Naive thymus-derived CD4-positive, alpha-beta T cell (primary cell): Measurements from ENCODE around the gene PHF11. TPM values are rescaled to one million over a fixed set of nuclear protein-coding genes. Genes with fewer than 3 reads are reported as not detected.
A peak's percentile ranks its signal among the peaks of the same experiment; 100 is the strongest.

Experiments
- ATAC-seq: fragments of 150-1000 bp; cut with Tn5 transposase; 2 replicates; pipeline ENCODE4 v1.10.0; 2021; ENCODE audit warnings: mild to moderate bottlenecking, moderate library complexity
- CTCF ChIA-PET: fragments of 350-600 bp; sonication (Branson Sonifier 250); formaldehyde crosslinking; loops from one replicate; lab custom pipeline; 2021; ENCODE audit warnings: antibody characterized with exemption; lab: Charles Lee
- POLR2A ChIA-PET: fragments of 350-600 bp; sonication (Branson Sonifier 250); formaldehyde crosslinking; loops from one replicate; lab custom pipeline; 2021; ENCODE audit warnings: antibody characterized with exemption, inconsistent platforms; lab: Charles Lee
- DNase-seq, 9 donors: peaks; one replicate each; pipeline versions ENCODE4 v3.0.0 to v3.0.0-alpha.2; 2020 to 2022; ENCODE audit warnings: mixed read lengths in 1 of 9
- H3K27ac ChIP-seq: one replicate; pipeline ENCODE4 v1.7.0; 2013; ENCODE audit warnings: mild to moderate bottlenecking, low read depth, low read length, moderate library complexity
- H3K27me3 ChIP-seq, 2 donors: one replicate each; pipeline ENCODE4 v1.7.0; 2013; ENCODE audit warnings: low read length in 2 of 2, mild to moderate bottlenecking in 2 of 2, moderate library complexity in 2 of 2; ENCODE audit not compliant: control insufficient read depth in 2 of 2, insufficient read depth in 2 of 2
- H3K36me3 ChIP-seq, 3 experiments: 1 replicate in 2 of 3; 2 replicates in 1 of 3; pipeline ENCODE4 v1.7.0; 2013; ENCODE audit warnings: low read length in 3 of 3, mild to moderate bottlenecking in 3 of 3, moderate library complexity in 1 of 3; ENCODE audit not compliant: insufficient read depth in 3 of 3, control insufficient read depth in 2 of 3
- H3K4me1 ChIP-seq, 2 donors: one replicate each; pipeline ENCODE4 v1.7.0; 2013; ENCODE audit warnings: low read length in 2 of 2, mild to moderate bottlenecking in 2 of 2, moderate library complexity in 1 of 2; ENCODE audit not compliant: control insufficient read depth in 2 of 2, insufficient read depth in 2 of 2
- H3K4me3 ChIP-seq: 2 replicates; pipeline ENCODE4 v1.7.0; 2013; ENCODE audit warnings: mild to moderate bottlenecking, low read length
- H3K9me3 ChIP-seq, 3 experiments: 1 replicate in 2 of 3; 2 replicates in 1 of 3; pipeline ENCODE4 v1.7.0; 2013; ENCODE audit warnings: low read length in 3 of 3; ENCODE audit not compliant: control insufficient read depth in 2 of 3
- H3K27ac Mint-ChIP-seq, 9 donors: one replicate each; pipeline ENCODE4 v1.8.0; 2020 to 2022; ENCODE audit warnings: mixed read lengths in 9 of 9, mild to moderate bottlenecking in 8 of 9, moderate library complexity in 5 of 9, inconsistent platforms in 2 of 9
- H3K27me3 Mint-ChIP-seq, 5 donors: one replicate each; pipeline ENCODE4 v1.8.0; 2021 to 2022; ENCODE audit warnings: mixed read lengths in 5 of 5, mild to moderate bottlenecking in 1 of 5
- H3K36me3 Mint-ChIP-seq, 5 donors: one replicate each; pipeline ENCODE4 v1.8.0; 2020 to 2022; ENCODE audit warnings: mixed read lengths in 5 of 5, mild to moderate bottlenecking in 3 of 5, inconsistent platforms in 1 of 5
- H3K4me1 Mint-ChIP-seq, 7 donors: one replicate each; pipeline ENCODE4 v1.8.0; 2020 to 2022; ENCODE audit warnings: mixed read lengths in 7 of 7, mild to moderate bottlenecking in 3 of 7, inconsistent platforms in 1 of 7
- H3K4me3 Mint-ChIP-seq, 10 donors: one replicate each; pipeline ENCODE4 v1.8.0; 2020 to 2022; ENCODE audit warnings: mild to moderate bottlenecking in 10 of 10, mixed read lengths in 10 of 10, moderate library complexity in 6 of 10, inconsistent platforms in 2 of 10
- H3K9me3 Mint-ChIP-seq, 11 donors: one replicate each; pipeline ENCODE4 v1.8.0; 2020 to 2022; ENCODE audit warnings: mixed read lengths in 11 of 11, mild to moderate bottlenecking in 4 of 11, inconsistent platforms in 1 of 11, moderate library complexity in 1 of 11
- intact Hi-C, 2 donors: fragments of 100-400 bp; cut with micrococcal nuclease; formaldehyde crosslinking; loops; one replicate each; pipeline ENCODE4 v1.15.1; 2023
- polyA plus RNA-seq, 2 donors: library from polyadenylated mRNA; unstranded; fragments of 300-500 nt; fragmentation: Illumina TruSeq; gene quantifications; one replicate each; pipeline ENCODE4 v1.2.3, GENCODE V29; 2021
- total RNA-seq, 6 experiments: library from RNA in 5 of 6; stranded (reverse) in 5 of 6; gene quantifications; 1 replicate in 5 of 6; 2 replicates in 1 of 6; pipeline ENCODE4 v1.2.3 and lab custom pipeline; 2021 to 2026

The PHF11 gene
- total and polyA plus RNA-seq, 7 experiments from 2014 or later: 80.6 to 132 (median 106) TPM

- CTCF ChIA-PET: no interaction called here
- Mint-ChIP-seq H3K4me3 (no peak overlapping the region), H3K27ac (peak overlapping the region in 6 of 9 donors; percentile 2 to 73 (median 39)), H3K27me3 (no peaks in the 10 kb centered on the region), H3K4me1 (peaks cover 0 to 26% (median 8%) of the 10 kb centered on the region in 7 donors), H3K9me3 (no peaks in the 10 kb centered on the region), H3K36me3 (peaks cover 4 to 45% (median 20%) of the 10 kb centered on the region in 5 donors)
- Histone ChIP-seq H3K9me3 (no peaks in the 10 kb centered on the region), H3K36me3 (no peaks in the 10 kb centered on the region), H3K4me1 (no peaks in the 10 kb centered on the region), H3K27ac (no peak overlapping the region), H3K4me3 (no peak overlapping the region), H3K27me3 (no peaks in the 10 kb centered on the region)
- POLR2A ChIA-PET: no interaction called here
- ATAC-seq (no peak), DNase-seq (no peak)
- intact Hi-C loops: no loop called here
Measured at GRCh38 chr13:49533591-49534269, 38.0 kb downstream of the PHF11 start.

- Mint-ChIP-seq H3K9me3 (no peaks in the 10 kb centered on the region), H3K27ac (peak overlapping the region in 1 of 9 donors; percentile 44), H3K36me3 (peaks cover 9 to 45% (median 16%) of the 10 kb centered on the region in 5 donors), H3K4me1 (peaks cover 9 to 47% (median 29%) of the 10 kb centered on the region in 7 donors), H3K27me3 (no peaks in the 10 kb centered on the region), H3K4me3 (no peak overlapping the region)
- CTCF ChIA-PET: interaction anchor here (1.1 kb wide), 1 partner anchor 24 kb away, joined by 3 read pairs; no protein-coding TSS in a partner anchor
- intact Hi-C loops: no loop called here
- Histone ChIP-seq H3K27ac (no peak overlapping the region), H3K36me3 (no peaks in the 10 kb centered on the region), H3K4me1 (peaks cover 0 to 18% of the 10 kb centered on the region in 2 donors), H3K9me3 (no peaks in the 10 kb centered on the region), H3K4me3 (no peak overlapping the region), H3K27me3 (no peaks in the 10 kb centered on the region)
- POLR2A ChIA-PET: interaction anchor here (1.0 kb wide), 1 partner anchor 25 kb away, joined by 3 read pairs; no protein-coding TSS in a partner anchor
- DNase-seq (no peak), ATAC-seq (no peak)
Measured at GRCh38 chr13:49536144-49536873, 40.6 kb downstream of the PHF11 start.

DNA sequence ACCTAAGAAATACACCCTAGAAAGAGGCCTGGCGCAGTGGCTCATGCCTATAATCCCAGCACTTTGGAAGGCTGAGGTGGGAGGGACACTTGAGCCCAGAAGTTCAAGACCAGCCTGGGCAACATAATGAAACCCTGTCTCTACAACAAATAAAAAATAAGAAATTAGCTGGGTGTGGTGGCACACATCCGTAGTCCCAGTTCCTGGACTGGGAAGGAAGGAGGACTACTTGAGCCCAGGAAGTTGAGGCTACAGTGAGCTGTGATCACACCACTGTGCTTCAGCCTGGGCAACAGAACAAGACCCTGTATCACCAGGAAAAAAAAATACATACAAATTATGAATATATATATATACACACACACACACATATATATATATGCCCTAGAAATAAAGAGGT lies 42.7 kb downstream of the PHF11 start:
- Mint-ChIP-seq H3K27ac (no peak overlapping the region), H3K36me3 (peaks cover 9 to 38% (median 12%) of the 10 kb centered on the region in 5 donors), H3K27me3 (no peaks in the 10 kb centered on the region), H3K4me3 (no peak overlapping the region), H3K9me3 (no peaks in the 10 kb centered on the region), H3K4me1 (peaks cover 8 to 35% (median 25%) of the 10 kb centered on the region in 7 donors)
- H3K4me1 ChIP-seq: peaks cover 0 to 18% of the 10 kb centered on the region in 2 donors
- no peak overlapping the region for H3K4me3 ChIP-seq
- ATAC-seq: no peak
- DNase-seq: no peak
- intact Hi-C loops: no loop called here
- CTCF ChIA-PET: interaction anchor here (0.6 to 1.0 kb wide), 2 partner anchors 10 to 235 kb away, joined by 3 to 5 read pairs; no protein-coding TSS in a partner anchor
- H3K36me3 ChIP-seq: no peaks in the 10 kb centered on the region
- H3K27me3 ChIP-seq: no peaks in the 10 kb centered on the region
- H3K27ac ChIP-seq: no peak overlapping the region
- H3K9me3 ChIP-seq: no peaks in the 10 kb centered on the region
- POLR2A ChIA-PET: interaction anchor here (3.6 to 3.8 kb wide), 2 partner anchors 42 to 94 kb away, joined by 19 to 25 read pairs; partner anchors contain the start of genes CAB39L, PHF11 and SETDB2

- H3K4me1 ChIP-seq: peaks cover 0 to 18% of the 10 kb centered on the region in 2 donors
- peak overlapping the region; percentile 84 to 99 (median 91) for H3K27ac Mint-ChIP-seq
- intact Hi-C loops: no loop called here
- peak overlapping the region; percentile 68 to 89 (median 81) for H3K4me3 Mint-ChIP-seq
- ChIA-PET CTCF (interaction anchor here (1.0 kb wide), 1 partner anchor 236 kb away, joined by 3 read pairs; no protein-coding TSS in a partner anchor), POLR2A (interaction anchor here (0.8 to 3.8 kb wide), 7 partner anchors 9 to 95 kb away, joined by 3 to 25 read pairs (median 4); partner anchors contain the start of genes ARL11, CAB39L, PHF11 and RCBTB1)
- no peaks in the 10 kb centered on the region for H3K9me3 Mint-ChIP-seq
- no peak for DNase-seq
- H3K9me3 ChIP-seq: no peaks in the 10 kb centered on the region
- ATAC-seq: no peak
- H3K27ac ChIP-seq: peak overlapping the region; percentile 15
- H3K36me3 Mint-ChIP-seq: peaks cover 5 to 31% (median 12%) of the 10 kb centered on the region in 5 donors
- no peak overlapping the region for H3K4me3 ChIP-seq
- H3K27me3 Mint-ChIP-seq: no peaks in the 10 kb centered on the region
- peaks cover 5 to 28% (median 24%) of the 10 kb centered on the region in 7 donors for H3K4me1 Mint-ChIP-seq
- no peaks in the 10 kb centered on the region for H3K36me3 ChIP-seq
- H3K27me3 ChIP-seq: no peaks in the 10 kb centered on the region
Measured at GRCh38 chr13:49539313-49539712, 43.6 kb downstream of the PHF11 start.

DNA sequence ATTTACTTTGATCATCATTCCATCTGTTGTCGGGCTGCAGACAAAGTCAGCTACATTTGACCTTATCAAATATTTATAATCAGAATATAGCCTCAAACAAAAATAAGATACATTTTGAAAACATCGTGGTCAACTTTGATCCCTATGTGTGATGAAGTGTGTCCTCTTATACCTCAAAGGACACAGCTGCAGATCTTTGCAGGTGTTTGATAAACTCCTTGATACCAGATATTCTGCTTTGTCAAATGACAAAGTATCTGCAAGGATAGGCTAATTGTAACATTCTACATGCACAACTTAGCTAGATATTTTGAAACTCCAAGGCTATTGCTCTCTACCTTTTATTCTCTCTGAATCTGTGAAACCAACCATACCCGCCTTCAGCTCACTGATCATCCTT lies 44.0 kb downstream of the PHF11 start:
- DNase-seq (no peak), ATAC-seq (no peak)
- Mint-ChIP-seq H3K4me1 (peaks cover 5 to 26% (median 23%) of the 10 kb centered on the region in 7 donors), H3K4me3 (peak overlapping the region in 9 of 10 donors; percentile 79 to 89 (median 82)), H3K27me3 (no peaks in the 10 kb centered on the region), H3K9me3 (no peaks in the 10 kb centered on the region), H3K27ac (peak overlapping the region; percentile 87 to 99 (median 91)), H3K36me3 (peaks cover 5 to 29% (median 12%) of the 10 kb centered on the region in 5 donors)
- Histone ChIP-seq H3K9me3 (no peaks in the 10 kb centered on the region), H3K27ac (peak overlapping the region; percentile 15), H3K4me3 (peak overlapping the region; percentile 38), H3K36me3 (no peaks in the 10 kb centered on the region), H3K4me1 (peaks cover 0 to 18% of the 10 kb centered on the region in 2 donors), H3K27me3 (no peaks in the 10 kb centered on the region)
- CTCF ChIA-PET: interaction anchor here (0.6 to 0.7 kb wide), 2 partner anchors 58 to 60 kb away, joined by 3 read pairs; no protein-coding TSS in a partner anchor
- POLR2A ChIA-PET: interaction anchor here (0.8 to 3.8 kb wide), 8 partner anchors 10 to 96 kb away, joined by 3 to 25 read pairs (median 4); partner anchors contain the start of genes ARL11, CAB39L, PHF11 and RCBTB1
- intact Hi-C loops: loop anchor here (1.0 to 5.0 kb wide), 6 partner anchors 42 to 97 kb away; partner anchors contain the start of genes PHF11 (in 2 of the 2), RCBTB1 (in 2 of the 2), CAB39L (in 1 of the 2) and SETDB2 (in 1 of the 2)

DNA sequence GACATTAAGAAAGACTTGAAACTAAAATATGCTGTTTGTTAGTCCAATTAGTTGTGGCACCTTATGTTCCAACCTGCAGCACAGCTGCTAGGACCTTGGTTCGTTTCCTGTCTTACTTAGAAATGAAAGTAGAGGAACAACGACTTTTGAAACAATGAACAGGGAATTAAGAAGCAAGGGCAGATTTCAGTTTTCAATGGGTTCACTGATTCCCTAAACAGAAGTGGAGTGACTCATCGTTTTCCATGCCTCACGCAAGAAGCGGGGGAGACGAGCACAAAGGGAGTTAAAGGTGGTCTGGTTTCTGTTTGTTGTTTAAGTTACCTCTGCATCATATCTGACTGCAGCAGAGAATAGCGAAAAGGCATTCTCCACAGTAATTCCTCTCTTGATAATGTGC lies 44.8 kb downstream of the PHF11 start:
- Histone ChIP-seq H3K27me3 (no peaks in the 10 kb centered on the region), H3K36me3 (peaks cover 0 to 6% (median 0%) of the 10 kb centered on the region in 3 experiments), H3K4me1 (peaks cover 0 to 18% of the 10 kb centered on the region in 2 donors), H3K4me3 (peak overlapping the region; percentile 38), H3K9me3 (no peaks in the 10 kb centered on the region), H3K27ac (peak overlapping the region; percentile 76)
- peak in 6 of 9 donors; percentile 25 to 46 (median 30) for DNase-seq
- Mint-ChIP-seq H3K27me3 (no peaks in the 10 kb centered on the region), H3K9me3 (no peaks in the 10 kb centered on the region), H3K4me1 (peaks cover 5 to 26% (median 23%) of the 10 kb centered on the region in 7 donors), H3K4me3 (peak overlapping the region; percentile 79 to 89 (median 83)), H3K36me3 (peaks cover 5 to 27% (median 13%) of the 10 kb centered on the region in 5 donors), H3K27ac (peak overlapping the region; percentile 89 to 99 (median 94))
- ChIA-PET POLR2A (interaction anchor here (1.0 to 3.8 kb wide), 6 partner anchors 45 to 96 kb away, joined by 3 to 25 read pairs (median 8); partner anchors contain the start of genes ARL11, CAB39L, PHF11 and RCBTB1), CTCF (interaction anchor here (0.6 to 0.8 kb wide), 2 partner anchors 63 to 297 kb away, joined by 3 read pairs; no protein-coding TSS in a partner anchor)
- intact Hi-C loops: loop anchor here (1.0 to 5.0 kb wide), 6 partner anchors 43 to 98 kb away; partner anchors contain the start of genes PHF11 (in 2 of the 2), RCBTB1 (in 2 of the 2), CAB39L (in 1 of the 2) and SETDB2 (in 1 of the 2)
- peak; percentile 44 for ATAC-seq
